NCI-H460 (cell line): ENCODE results near the gene PABPN1. TPM values are rescaled to one million over a fixed set of nuclear protein-coding genes. Genes with fewer than 3 reads are reported as not detected.

Source experiments
- DNase-seq: peaks from one replicate; pipeline ENCODE4 v3.0.0-alpha.2; 2016; ENCODE audit warnings: low read depth; ENCODE audit errors: extremely low read depth
- total RNA-seq: library from RNA; depleted of rRNA; stranded (reverse); fragments of >200 nt; shearing (Covaris generic); gene quantifications from 2 replicates; pipeline ENCODE4 v1.2.3, GENCODE V29; 2014

PABPN1 gene
- total RNA-seq, 1 experiment from 2014 or later: 90.2 TPM

- no peak for DNase-seq
Observed at GRCh38 chr14:23326491-23327332, 5.5 kb downstream of the PABPN1 start.

GRCh38 chr14:23327947-23328744 is 6.9 kb downstream of the PABPN1 start:
- peak; percentile 70 for DNase-seq

- DNase-seq: no peak
Observed at GRCh38 chr14:23335623-23336022, 14.4 kb downstream of the PABPN1 start.

- no peak for DNase-seq
Observed at GRCh38 chr14:23339506-23340268, 18.4 kb downstream of the PABPN1 start.

- DNase-seq: no peak
Observed at GRCh38 chr14:23344481-23344880, 23.2 kb downstream of the PABPN1 start.

- DNase-seq: no peak
Observed at GRCh38 chr14:23345987-23346692, 24.9 kb downstream of the PABPN1 start.

GRCh38 chr14:23346693-23347405 is 25.6 kb downstream of the PABPN1 start:
- no peak for DNase-seq

- no peak for DNase-seq
Observed at GRCh38 chr14:23347406-23348296, 26.4 kb downstream of the PABPN1 start.

GRCh38 chr14:23348297-23348655 is 27.0 kb downstream of the PABPN1 start:
- no peak for DNase-seq

GRCh38 chr14:23349156-23349845 is 28.0 kb downstream of the PABPN1 start:
- no peak for DNase-seq

GRCh38 chr14:23351681-23352505 is 30.6 kb downstream of the PABPN1 start:
- DNase-seq: no peak

- peak; percentile 43 for DNase-seq
Observed at GRCh38 chr14:23352506-23353432, 31.5 kb downstream of the PABPN1 start, which contains the start of gene SLC22A17. Gene SLC22A17 (minus strand): TSS chr14:23352887.

- DNase-seq: no peak
Observed at GRCh38 chr14:23353433-23353780, 32.1 kb downstream of the PABPN1 start.

- DNase-seq: no peak
Observed at GRCh38 chr14:23354990-23355389, 33.7 kb downstream of the PABPN1 start.

- no peak for DNase-seq
Observed at GRCh38 chr14:23355871-23356435, 34.7 kb downstream of the PABPN1 start.

- no peak for DNase-seq
Observed at GRCh38 chr14:23356662-23357061, 35.4 kb downstream of the PABPN1 start.
